ENCODE measurements around the gene FKBP15. TPM values are rescaled to one million over a fixed set of nuclear protein-coding genes. Genes with fewer than 3 reads are reported as not detected.
A peak's percentile ranks its signal among the peaks of the same experiment; 100 is the strongest.

FKBP15 gene
- total RNA-seq, 1 experiment from 2014 or later: 18.5 TPM

DNA sequence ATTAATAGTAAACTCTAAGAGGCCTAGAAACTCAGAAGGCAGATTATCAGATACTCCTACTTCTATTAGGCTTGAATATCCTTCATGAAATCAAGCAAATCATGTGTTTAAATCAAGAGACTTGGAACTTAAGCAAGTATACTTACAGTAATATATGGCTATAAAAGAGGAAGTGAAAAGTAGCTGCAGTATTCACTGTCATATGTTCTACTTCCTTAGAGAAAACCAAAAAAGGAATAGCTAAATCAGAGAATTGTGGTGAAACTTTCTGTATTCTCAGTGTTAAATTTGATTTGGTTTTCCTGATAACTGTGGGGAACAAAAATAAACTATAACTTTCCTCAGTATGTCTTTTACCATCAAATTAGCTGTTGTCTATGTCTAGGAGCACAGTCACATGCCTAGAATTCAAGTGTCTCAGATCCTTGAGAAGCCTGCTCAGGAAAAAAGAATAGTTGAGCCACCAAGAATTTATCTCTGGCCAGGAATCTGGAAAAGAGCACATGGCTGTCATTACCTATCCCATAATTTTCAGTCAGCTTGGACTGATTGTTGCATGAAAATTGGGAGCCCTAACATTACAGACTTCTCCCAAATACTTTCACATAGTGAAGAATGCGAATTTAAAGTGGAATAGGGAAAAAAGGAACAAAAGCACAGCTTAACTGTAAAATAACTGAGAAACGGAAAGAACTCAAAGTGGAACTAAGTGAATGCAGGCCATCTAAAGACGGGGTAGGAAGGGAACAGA is 1.7 kb downstream of the FKBP15 start:
- no peak overlapping the region for H3K14ac ChIP-seq (ENCODE audit: insufficient read depth, low read length)
- H4K91ac ChIP-seq (ENCODE audit: insufficient read length, low read depth, low read length): no peak overlapping the region
- H2BK12ac ChIP-seq (ENCODE audit: insufficient read length, low read depth, low read length): no peak overlapping the region
- H4K5ac ChIP-seq (ENCODE audit: insufficient read length, low read depth, low read length): no peak overlapping the region
- peaks cover 12% of the 10 kb centered on the region for H3K23me2 ChIP-seq (ENCODE audit: insufficient read length, low read depth, low read length, poor library complexity, severe bottlenecking)
- Mint-ChIP-seq H3K27ac (no peak overlapping the region), H3K9me3 (no peaks in the 10 kb centered on the region; a peak in 1 of 5 replicates), H3K4me1 (peaks cover 22 to 27% of the 10 kb centered on the region in 2 experiments), H3K27me3 (ENCODE audit: low read depth) (no peaks in the 10 kb centered on the region), H3K36me3 (ENCODE audit: insufficient read depth in 1 of 3, low read depth in 3 of 3) (no peaks in the 10 kb centered on the region), H3K4me3 (peak overlapping the region; percentile 97 to 98)
- H2BK15ac ChIP-seq (ENCODE audit: low read depth, low read length): no peak overlapping the region
- H3K27ac ChIP-seq (ENCODE audit: insufficient read length, low read depth, low read length): no peak overlapping the region
- H2AFZ ChIP-seq (ENCODE audit: low read length): no peak overlapping the region
- no peak overlapping the region for H3K23ac ChIP-seq (ENCODE audit: insufficient read length, low read depth, low read length)
- H3K79me2 ChIP-seq (ENCODE audit: insufficient read depth, low read length): peaks cover 15% of the 10 kb centered on the region
- no peak overlapping the region for H3K9ac ChIP-seq (ENCODE audit: extremely low read depth, insufficient read length, low read length)
- H3K9me3 ChIP-seq (ENCODE audit: control insufficient read depth, low read depth, low read length): no peaks in the 10 kb centered on the region
- WGBS (ENCODE audit: extremely low coverage, insufficient read length, low lambda C conversion rate): no CpG with 5 or more reads among the region's 3 CpGs
- no peak overlapping the region for H2BK20ac ChIP-seq (ENCODE audit: low read depth, low read length, poor library complexity, severe bottlenecking)
- no peak for DNase-seq
- H3K56ac ChIP-seq (ENCODE audit: insufficient read length, low read depth, low read length): no peak overlapping the region
- TF ChIP-seq, protein P1, sequence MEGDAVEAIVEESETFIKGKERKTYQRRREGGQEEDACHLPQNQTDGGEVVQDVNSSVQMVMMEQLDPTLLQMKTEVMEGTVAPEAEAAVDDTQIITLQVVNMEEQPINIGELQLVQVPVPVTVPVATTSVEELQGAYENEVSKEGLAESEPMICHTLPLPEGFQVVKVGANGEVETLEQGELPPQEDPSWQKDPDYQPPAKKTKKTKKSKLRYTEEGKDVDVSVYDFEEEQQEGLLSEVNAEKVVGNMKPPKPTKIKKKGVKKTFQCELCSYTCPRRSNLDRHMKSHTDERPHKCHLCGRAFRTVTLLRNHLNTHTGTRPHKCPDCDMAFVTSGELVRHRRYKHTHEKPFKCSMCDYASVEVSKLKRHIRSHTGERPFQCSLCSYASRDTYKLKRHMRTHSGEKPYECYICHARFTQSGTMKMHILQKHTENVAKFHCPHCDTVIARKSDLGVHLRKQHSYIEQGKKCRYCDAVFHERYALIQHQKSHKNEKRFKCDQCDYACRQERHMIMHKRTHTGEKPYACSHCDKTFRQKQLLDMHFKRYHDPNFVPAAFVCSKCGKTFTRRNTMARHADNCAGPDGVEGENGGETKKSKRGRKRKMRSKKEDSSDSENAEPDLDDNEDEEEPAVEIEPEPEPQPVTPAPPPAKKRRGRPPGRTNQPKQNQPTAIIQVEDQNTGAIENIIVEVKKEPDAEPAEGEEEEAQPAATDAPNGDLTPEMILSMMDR (conservative IDR thresholded peaks at IDR 0.05): no peak
- no peaks in the 10 kb centered on the region for H3K27me3 ChIP-seq (ENCODE audit: insufficient read depth, low read length)
- no peak overlapping the region for H3T11ph ChIP-seq (ENCODE audit: low read length)
- H4K8ac ChIP-seq (replicated peaks; ENCODE audit: insufficient read length, low read depth, low read length): no peak overlapping the region
- no peak overlapping the region for H3K4ac ChIP-seq (ENCODE audit: low read depth, low read length)
- no peak overlapping the region for H2AK5ac ChIP-seq (ENCODE audit: insufficient read length, low read length)
- H3K79me1 ChIP-seq (ENCODE audit: insufficient read depth, low read depth, low read length, poor library complexity, severe bottlenecking): peaks cover 3% of the 10 kb centered on the region
- H4K20me1 ChIP-seq (ENCODE audit: control insufficient read depth, insufficient read depth, insufficient read length): no peaks in the 10 kb centered on the region
- peaks cover 6% of the 10 kb centered on the region; the same call in 1 of the 2 replicates for H3K4me1 ChIP-seq (ENCODE audit: insufficient read depth, low read length)
- H3K4me2 ChIP-seq (ENCODE audit: insufficient read depth, insufficient read length, low read length): peak overlapping the region; percentile 99
- no peak overlapping the region for H2BK5ac ChIP-seq (ENCODE audit: insufficient read length, low read length)
- no peak overlapping the region for H2BK120ac ChIP-seq (ENCODE audit: low read depth, low read length, poor library complexity, severe bottlenecking)
- no peak overlapping the region for H3K18ac ChIP-seq (ENCODE audit: insufficient read length, low read depth, low read length)
